ENCODE data around the gene IL17RE.
"Not testable (repeated sequence)": the region's sequence is repeated elsewhere in the genome, so short reads cannot be mapped to it uniquely, and the experiment has no call there.

IL17RE gene

GRCh38 chr3:9933561-9934234, 31.1 kb downstream of the IL17RE start, which contains the start of gene CRELD1:
Gene CRELD1 (plus strand): TSS chr3:9933834. CDS start chr3:9934439, 605 bp downstream.
- peak; percentile 99 for DNase-seq (ENCODE audit: low spot score)

- DNase-seq (ENCODE audit: low spot score): no peak
Observed at GRCh38 chr3:9934235-9934621, 31.6 kb downstream of the IL17RE start.

- DNase-seq (ENCODE audit: low spot score): no peak
Observed at GRCh38 chr3:9934993-9935392, 32.3 kb downstream of the IL17RE start.

- DNase-seq (ENCODE audit: low spot score): no peak
Observed at GRCh38 chr3:9935966-9936510, 33.4 kb downstream of the IL17RE start.

GRCh38 chr3:9937486-9938238, 35.0 kb downstream of the IL17RE start:
- no peak for DNase-seq (ENCODE audit: low spot score)

- no peak for DNase-seq (ENCODE audit: low spot score)
Observed at GRCh38 chr3:9938966-9939365, 36.3 kb downstream of the IL17RE start.

GRCh38 chr3:9939906-9940305, 37.3 kb downstream of the IL17RE start:
- DNase-seq (ENCODE audit: low spot score): not testable (repeated sequence)

- DNase-seq (ENCODE audit: low spot score): no peak
Observed at GRCh38 chr3:9940746-9941145, 38.1 kb downstream of the IL17RE start.

- DNase-seq (ENCODE audit: low spot score): no peak
Observed at GRCh38 chr3:9942164-9942563, 39.5 kb downstream of the IL17RE start.

GRCh38 chr3:9942934-9943690, 40.5 kb downstream of the IL17RE start:
- DNase-seq (ENCODE audit: low spot score): no peak

GRCh38 chr3:9944271-9944670, 41.6 kb downstream of the IL17RE start:
- no peak for DNase-seq (ENCODE audit: low spot score)

GRCh38 chr3:9945358-9945757, 42.7 kb downstream of the IL17RE start:
- DNase-seq (ENCODE audit: low spot score): no peak

- DNase-seq (ENCODE audit: low spot score): no peak
Observed at GRCh38 chr3:9946112-9947024, 43.7 kb downstream of the IL17RE start.

GRCh38 chr3:9947025-9947995, 44.7 kb downstream of the IL17RE start:
- DNase-seq (ENCODE audit: low spot score): no peak

- no peak for DNase-seq (ENCODE audit: low spot score)
Observed at GRCh38 chr3:9948586-9948985, 45.9 kb downstream of the IL17RE start.

- no peak for DNase-seq (ENCODE audit: low spot score)
Observed at GRCh38 chr3:9949115-9949514, 46.5 kb downstream of the IL17RE start.

GRCh38 chr3:9949626-9950025, 47.0 kb downstream of the IL17RE start:
- DNase-seq (ENCODE audit: low spot score): no peak

- no peak for DNase-seq (ENCODE audit: low spot score)
Observed at GRCh38 chr3:9951126-9951525, 48.5 kb downstream of the IL17RE start.

GRCh38 chr3:9951598-9951961, 48.9 kb downstream of the IL17RE start:
- DNase-seq (ENCODE audit: low spot score): no peak

Measured in SK-N-DZ (cell line).